Measurements from ENCODE around the gene A2M. TPM values are rescaled to one million over a fixed set of nuclear protein-coding genes. Genes with fewer than 3 reads are reported as not detected.
A peak's percentile ranks its signal among the peaks of the same experiment; 100 is the strongest.

A2M gene
- total RNA-seq, 2 donors from 2014 or later: 0.14 TPM; not detected in 1

DNA sequence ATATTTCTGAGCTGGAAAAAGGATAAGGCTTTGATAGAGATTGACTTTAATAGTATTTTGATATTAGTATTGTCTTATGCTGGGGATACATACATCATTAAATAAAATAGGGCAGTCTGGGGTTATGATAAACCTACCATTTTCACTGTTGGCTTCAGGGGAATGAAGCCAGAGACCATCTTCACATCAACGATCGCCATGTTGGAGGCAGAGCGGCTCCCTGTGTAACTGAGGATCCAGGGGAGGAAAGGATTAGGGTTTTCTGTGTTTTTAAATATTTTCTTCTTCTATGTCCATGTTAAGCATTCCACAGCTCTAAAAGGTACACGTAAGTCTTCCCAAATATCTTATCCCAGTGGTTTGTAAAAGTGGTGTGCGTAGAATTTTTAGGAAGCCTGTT, 45.4 kb downstream of the A2M start:
- H3K9me3 Mint-ChIP-seq: peaks cover 0 to 5% of the 10 kb centered on the region in 2 donors
- no peak for DNase-seq (ENCODE audit: low spot score in 2 of 2)

DNA sequence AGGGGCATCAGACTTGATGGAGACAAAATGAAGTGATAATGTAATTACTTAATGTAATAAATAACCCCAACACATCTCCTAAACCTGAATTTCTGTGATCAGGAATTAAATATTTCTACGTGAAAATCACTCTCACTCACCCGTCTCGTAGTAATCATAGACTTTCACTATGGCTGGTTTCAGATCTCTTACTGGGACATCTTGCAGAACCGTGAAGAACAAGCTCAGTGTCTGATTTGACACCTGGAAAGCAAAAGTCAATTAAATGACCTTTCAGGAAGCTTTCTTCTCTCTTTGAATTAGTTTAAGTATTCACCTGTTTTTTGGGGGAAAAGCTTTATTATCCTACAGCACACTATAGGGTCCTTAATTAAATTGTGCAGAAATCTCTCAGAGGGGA, 47.1 kb downstream of the A2M start:
- ATAC-seq: no peak
- DNase-seq (ENCODE audit: low spot score in 2 of 2): no peak
- peaks cover 4 to 14% of the 10 kb centered on the region in 2 donors for H3K36me3 Mint-ChIP-seq
- H3K27ac Mint-ChIP-seq: no peak overlapping the region
- H3K9me3 Mint-ChIP-seq: peaks cover 0 to 5% of the 10 kb centered on the region in 2 donors

More for the DNA sequence above, 45.4 kb downstream of the A2M start:
- ATAC-seq: no peak
- Mint-ChIP-seq H3K27ac (no peak overlapping the region), H3K36me3 (peaks cover 4 to 12% of the 10 kb centered on the region in 2 donors)

DNA sequence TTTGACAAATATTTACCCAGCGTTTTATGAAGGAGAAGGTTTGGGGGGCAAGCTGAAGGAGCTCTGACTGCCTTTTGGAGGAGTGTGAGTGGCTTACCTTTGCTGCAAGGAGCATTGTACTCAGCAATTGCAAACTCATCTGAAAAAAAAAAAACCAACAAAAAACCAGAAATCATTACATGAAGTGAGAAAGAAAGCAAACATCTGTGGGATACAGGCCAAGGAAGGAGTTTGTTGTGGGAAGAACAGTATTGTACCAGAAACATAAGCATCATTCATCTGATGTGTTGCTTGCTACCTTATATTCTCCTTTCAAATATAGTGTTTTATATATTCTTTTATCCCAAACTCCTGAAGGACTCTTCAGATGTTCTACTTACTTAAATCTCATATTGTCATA, 47.6 kb downstream of the A2M start:
- Mint-ChIP-seq H3K36me3 (peaks cover 4 to 14% of the 10 kb centered on the region in 2 donors), H3K9me3 (peaks cover 0 to 5% of the 10 kb centered on the region in 2 donors), H3K27ac (no peak overlapping the region)
- ATAC-seq: no peak
- DNase-seq (ENCODE audit: low spot score in 2 of 2): no peak

DNA sequence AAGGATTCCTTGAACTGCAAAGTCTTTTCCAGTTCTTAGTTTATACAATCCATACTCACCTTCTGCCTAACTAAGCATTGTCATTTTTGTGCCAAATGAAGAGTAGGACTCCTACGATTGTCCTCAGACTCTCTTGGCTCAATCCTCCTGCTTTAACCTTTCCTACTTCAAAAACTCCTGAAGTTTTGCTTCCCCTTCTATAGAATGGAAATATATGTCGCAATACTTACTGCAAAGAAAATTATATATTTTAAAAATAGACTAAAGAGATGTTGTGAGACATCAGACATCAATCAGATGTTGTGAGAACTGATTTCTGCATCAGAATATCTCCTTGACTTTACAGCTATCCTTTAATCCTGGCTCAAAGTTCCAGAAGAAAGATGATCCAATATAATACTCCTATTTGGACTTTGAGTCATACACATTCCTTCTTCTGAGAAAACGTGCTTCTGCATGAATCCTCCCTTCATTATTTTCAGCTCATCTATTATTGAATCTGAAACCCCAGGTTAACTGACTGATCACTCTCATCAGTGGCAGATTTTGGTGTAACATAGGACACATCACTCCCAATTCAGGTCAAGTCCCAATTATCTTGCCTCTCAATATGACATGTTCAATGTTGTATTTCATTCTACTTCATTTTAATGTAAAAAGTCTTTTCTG, 48.8 kb downstream of the A2M start:
- ATAC-seq: no peak
- H3K36me3 Mint-ChIP-seq: peaks cover 4 to 14% of the 10 kb centered on the region in 2 donors
- H3K27ac Mint-ChIP-seq: no peak overlapping the region
- no peak for DNase-seq (ENCODE audit: low spot score in 2 of 2)
- peaks cover 0 to 5% of the 10 kb centered on the region in 2 donors for H3K9me3 Mint-ChIP-seq

DNA sequence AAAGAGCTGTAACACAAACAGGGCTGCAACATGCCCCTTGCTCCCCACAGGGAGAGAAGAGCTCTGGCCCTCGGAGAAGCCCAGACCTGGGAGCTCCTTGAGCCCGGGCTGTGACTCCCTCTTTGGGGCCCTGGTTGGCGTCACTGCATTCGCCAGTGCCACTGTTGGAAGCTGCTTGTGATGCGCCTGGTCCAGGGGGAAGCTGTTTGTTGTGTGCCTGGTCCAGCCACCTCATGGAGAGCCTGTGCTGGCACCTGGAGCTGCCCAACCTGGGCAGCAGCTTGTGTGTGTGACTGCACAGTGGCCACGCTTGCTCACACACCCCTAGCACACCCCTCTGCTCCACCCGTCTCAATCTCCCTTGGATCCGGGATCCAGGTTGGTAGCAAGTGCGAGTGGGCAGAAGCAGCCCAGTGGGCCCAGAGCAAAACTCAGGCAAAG, 49.5 kb downstream of the A2M start:
- DNase-seq (ENCODE audit: low spot score in 2 of 2): no peak
- Mint-ChIP-seq H3K27ac (no peak overlapping the region), H3K36me3 (peaks cover 4 to 14% of the 10 kb centered on the region in 2 donors), H3K9me3 (peaks cover 0 to 5% of the 10 kb centered on the region in 2 donors)
- ATAC-seq: no peak

DNA sequence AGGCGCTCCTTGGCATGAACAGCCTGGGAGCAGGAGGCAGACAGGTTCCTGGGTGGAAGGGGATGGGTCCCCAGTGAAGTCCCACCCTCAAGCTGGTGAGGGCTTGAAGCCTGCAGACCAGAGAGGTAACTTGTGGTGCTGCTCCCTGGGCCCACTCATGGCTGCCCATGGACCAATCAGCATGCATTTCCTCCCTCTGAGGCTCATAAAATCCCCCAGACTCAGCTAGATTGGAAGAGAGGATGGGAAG, 50.2 kb downstream of the A2M start:
- H3K9me3 Mint-ChIP-seq: peaks cover 0 to 5% of the 10 kb centered on the region in 2 donors
- no peak overlapping the region for H3K27ac Mint-ChIP-seq
- H3K36me3 Mint-ChIP-seq: peaks cover 4 to 14% of the 10 kb centered on the region in 2 donors

DNA sequence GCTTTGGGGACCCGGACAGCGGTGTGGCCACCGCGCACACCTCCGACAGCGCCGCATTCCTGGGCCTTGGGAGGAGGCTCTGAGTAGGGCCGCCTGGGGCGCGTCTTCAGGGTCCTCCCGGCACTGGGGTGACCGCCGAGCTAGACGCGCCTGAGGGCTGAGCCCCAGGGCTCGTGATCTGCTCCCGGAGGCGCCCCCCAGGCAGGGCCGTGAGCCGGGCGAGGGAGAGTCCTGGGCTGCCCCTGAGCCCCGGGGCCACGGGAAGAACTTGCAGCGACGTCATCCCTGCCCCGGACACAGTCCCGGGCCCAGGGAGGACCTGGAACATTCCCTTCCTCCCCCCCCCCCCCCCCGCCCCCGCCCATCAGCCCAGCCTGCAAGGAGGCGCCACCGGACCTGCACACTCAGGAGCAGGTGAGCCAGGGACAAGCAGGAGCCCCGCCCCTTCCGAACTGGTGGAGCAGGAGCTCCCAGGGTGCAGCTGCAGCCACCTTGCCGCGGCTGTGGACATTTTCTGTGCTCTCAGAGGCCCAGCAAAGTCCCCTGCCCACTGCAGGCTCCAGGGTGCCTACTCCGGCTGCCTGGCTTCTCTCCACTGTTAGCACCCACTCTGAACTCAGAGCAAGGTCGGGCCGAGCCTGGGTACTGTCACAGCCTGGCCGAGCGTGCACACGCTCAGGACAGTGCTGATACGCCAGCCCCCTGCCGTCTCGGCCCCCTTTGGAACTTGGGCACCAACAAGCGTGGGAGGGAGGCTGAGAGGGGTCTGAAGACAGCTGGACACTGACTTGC, 50.7 kb downstream of the A2M start:
- Mint-ChIP-seq H3K9me3 (peaks cover 0 to 5% of the 10 kb centered on the region in 2 donors), H3K36me3 (peaks cover 4 to 14% of the 10 kb centered on the region in 2 donors), H3K27ac (no peak overlapping the region)
- DNase-seq (ENCODE audit: low spot score in 2 of 2) (no peak), ATAC-seq (peak; percentile 52 to 60)

More for the DNA sequence above, 50.2 kb downstream of the A2M start:
- no peak for ATAC-seq
- no peak for DNase-seq (ENCODE audit: low spot score in 2 of 2)

DNA sequence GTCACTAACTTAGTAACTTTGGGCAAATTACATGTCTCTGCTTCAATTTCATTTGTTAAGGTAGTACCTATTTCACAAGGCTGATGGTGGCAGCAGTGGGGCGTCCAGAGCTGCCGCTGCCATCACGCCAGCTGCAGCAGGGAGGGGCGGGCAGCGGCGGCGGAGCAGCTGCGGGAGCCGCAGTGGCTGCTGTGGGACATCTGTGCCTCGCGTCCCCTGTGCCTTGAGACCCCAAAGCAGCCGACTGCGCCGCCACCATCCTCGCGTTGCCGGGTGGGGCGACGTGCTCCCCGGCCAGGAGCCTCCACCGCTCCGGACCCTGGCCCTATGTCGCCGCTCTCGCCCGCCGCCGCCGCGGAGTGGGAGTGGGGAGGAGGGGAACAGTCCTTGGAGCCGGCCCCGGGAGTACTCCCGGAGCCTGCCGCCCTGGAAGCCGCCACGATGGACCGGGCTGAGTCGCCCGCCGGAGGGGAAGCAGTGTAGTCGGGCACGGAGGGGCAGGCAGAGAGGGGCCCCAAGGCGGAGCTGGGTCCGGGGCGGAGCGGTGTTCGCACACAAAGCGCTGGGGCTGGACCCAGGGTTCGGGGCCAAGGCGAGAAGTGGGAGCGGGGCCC, 51.4 kb downstream of the A2M start:
- peak; percentile 49 to 59 for DNase-seq (ENCODE audit: low spot score in 2 of 2)
- Mint-ChIP-seq H3K27ac (peak overlapping the region in 1 of 2 donors; percentile 66), H3K9me3 (peaks cover 0 to 5% of the 10 kb centered on the region in 2 donors), H3K36me3 (peaks cover 4 to 14% of the 10 kb centered on the region in 2 donors)
- peak; percentile 89 to 94 for ATAC-seq

DNA sequence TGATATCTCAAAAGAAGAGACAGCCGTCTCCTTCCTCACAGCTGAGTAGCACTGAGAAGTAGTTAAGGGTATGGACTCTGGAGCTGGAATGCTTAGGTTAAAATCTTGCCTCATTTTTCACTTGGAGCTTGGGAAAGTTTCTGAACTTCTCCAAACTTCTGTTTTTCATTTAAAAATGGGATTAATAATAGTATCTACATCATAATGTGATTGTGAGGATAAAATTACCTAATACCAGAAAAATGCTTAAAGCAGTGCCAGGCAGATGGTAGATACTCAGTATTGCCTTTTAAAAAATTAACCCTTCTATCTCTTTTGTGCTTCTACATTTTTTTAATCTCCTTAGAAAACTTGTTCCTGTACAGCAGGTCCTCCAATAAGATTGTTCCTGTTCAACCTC, 63.1 kb downstream of the A2M start:
- Mint-ChIP-seq H3K27ac (no peak overlapping the region), H3K9me3 (no peaks in the 10 kb centered on the region), H3K36me3 (no peaks in the 10 kb centered on the region)
- no peak for ATAC-seq
- DNase-seq (ENCODE audit: low spot score in 2 of 2): no peak

DNA sequence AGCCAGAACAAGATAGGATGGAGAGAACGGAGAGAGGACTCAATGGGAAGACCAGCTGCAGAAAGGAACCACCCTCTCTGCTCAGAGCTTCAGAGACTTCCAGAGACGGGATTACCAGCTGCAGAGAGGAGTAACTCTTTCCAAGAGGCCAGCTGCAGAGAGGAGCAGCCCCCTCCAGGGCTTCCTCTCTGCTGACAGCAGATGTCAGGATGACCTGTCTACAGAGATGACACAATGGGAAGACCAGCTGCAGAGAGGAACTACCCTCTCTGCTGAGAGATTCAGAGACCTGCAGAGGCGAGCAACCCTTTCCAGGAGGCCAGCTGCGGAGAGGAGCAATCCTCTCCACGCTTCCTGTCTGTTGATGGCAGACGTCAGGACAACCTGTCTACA, 64.6 kb downstream of the A2M start:
- no peaks in the 10 kb centered on the region for H3K36me3 Mint-ChIP-seq
- DNase-seq (ENCODE audit: low spot score in 2 of 2): no peak
- no peak for ATAC-seq
- no peaks in the 10 kb centered on the region for H3K9me3 Mint-ChIP-seq
- no peak overlapping the region for H3K27ac Mint-ChIP-seq

DNA sequence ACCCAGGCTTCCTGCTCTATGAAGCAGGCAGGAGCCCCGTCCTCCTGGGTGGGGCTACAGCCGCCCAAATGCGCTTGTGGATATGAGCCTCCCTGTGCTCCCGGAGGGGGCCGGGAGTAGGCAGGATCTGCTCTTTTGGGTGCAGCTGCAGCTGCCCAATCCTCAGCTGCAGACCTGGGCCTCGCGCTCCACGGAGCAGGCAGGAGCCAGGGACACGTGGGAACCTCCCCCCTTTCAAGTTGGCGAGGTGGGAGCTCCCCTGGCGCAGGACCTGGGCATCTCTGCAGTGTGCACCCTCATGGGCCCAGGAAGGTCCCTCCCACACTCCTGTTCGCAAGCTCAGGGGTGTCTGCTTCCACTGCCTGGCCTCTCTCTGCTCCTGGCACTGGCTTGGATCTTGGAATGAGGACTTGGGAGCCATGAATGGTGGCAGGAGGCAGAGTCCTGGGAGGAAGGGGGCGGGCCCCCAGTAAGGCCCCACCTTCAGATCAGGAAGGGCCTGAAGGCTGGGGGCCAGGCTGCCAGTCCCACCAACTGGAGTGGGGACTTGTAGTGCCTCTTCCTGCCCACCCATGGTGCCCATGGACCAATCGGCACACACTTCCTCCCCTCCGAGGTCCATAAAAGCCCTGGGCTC, 65.1 kb downstream of the A2M start:
- H3K27ac Mint-ChIP-seq: no peak overlapping the region
- DNase-seq (ENCODE audit: low spot score in 2 of 2) (no peak), ATAC-seq (no peak)
- peaks cover 0 to 2% of the 10 kb centered on the region in 2 donors for H3K9me3 Mint-ChIP-seq
- peaks cover 0 to 2% of the 10 kb centered on the region in 2 donors for H3K36me3 Mint-ChIP-seq

DNA sequence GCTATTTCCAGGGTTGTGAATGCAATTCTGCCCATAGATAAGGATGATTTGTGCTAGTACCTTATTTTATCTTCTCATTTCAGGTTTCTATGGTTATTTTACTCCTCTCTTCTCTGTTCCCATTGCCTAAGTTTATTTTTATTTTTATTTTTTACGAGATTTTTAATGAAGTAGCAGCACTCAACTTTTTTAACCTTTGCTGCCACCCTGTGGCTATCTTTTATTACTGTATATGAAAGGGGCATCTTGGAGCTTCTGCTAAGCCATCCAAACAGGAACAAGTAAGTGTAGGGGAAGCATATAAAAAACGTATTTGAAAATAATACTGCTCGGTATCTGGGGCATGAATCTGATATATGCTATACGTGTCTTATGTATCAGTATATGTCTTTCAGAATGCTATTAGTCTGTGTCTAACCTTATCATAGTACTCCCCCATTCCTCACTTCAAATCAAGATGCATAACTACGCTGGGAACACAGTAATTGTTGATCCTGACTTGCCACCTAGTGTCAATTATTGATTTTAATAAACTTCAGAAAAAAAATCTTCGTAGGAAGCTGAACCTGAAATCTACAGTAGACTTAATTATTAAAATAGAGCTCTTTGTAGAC, 66.1 kb downstream of the A2M start:
- ATAC-seq: peak; percentile 59 to 65
- Mint-ChIP-seq H3K27ac (peak overlapping the region in 1 of 2 donors; percentile 51), H3K36me3 (peaks cover 0 to 7% of the 10 kb centered on the region in 2 donors), H3K9me3 (peaks cover 0 to 6% of the 10 kb centered on the region in 2 donors)
- peak in 1 of 2 donors; percentile 34 for DNase-seq (ENCODE audit: low spot score in 2 of 2)

DNA sequence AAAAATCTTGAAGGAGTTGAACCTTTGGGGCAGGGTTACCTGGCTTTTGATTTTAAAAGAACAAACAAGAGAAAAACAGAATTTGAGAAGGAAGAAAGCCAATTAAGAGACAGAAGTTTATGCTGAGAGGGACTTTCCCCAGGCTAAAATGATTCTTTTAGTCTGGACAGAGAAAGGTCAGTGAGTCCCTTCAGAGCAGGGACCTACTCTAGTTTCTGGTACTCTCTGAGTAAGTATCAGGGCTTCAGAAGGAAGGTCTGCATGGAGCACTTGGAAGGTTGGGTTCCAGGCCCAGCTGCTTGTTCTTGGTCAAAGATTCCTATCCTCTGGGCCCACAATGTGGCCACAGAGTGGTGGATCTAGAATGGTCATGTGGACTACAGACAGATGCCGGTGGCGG, 66.8 kb downstream of the A2M start:
- ATAC-seq: peak in 1 of 2 donors; percentile 33
- H3K36me3 Mint-ChIP-seq: peaks cover 0 to 7% of the 10 kb centered on the region in 2 donors
- DNase-seq (ENCODE audit: low spot score in 2 of 2): no peak
- H3K9me3 Mint-ChIP-seq: peaks cover 0 to 6% of the 10 kb centered on the region in 2 donors
- no peak overlapping the region for H3K27ac Mint-ChIP-seq

DNA sequence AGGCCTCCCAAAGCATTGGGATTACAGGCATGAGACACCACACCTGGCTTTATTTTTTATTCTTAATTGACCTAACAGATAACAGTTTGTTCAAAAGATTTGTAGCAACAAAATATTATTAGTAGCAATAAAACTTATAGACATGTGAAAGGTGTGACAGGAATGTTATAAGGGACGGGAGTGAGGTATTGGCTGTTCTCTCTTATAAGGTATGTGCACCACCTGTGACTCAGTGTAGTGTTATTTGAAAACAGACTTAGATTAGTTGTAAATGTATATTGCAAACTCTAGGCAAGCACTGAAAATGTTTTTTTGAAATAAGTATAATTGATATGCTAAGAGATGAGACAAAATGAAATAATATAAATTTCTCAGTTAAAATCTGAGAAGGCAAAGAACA, 68.6 kb downstream of the A2M start:
- H3K36me3 Mint-ChIP-seq: peaks cover 0 to 7% of the 10 kb centered on the region in 2 donors
- ATAC-seq (no peak), DNase-seq (ENCODE audit: low spot score in 2 of 2) (no peak)
- H3K27ac Mint-ChIP-seq: no peak overlapping the region
- H3K9me3 Mint-ChIP-seq: peaks cover 0 to 6% of the 10 kb centered on the region in 2 donors

DNA sequence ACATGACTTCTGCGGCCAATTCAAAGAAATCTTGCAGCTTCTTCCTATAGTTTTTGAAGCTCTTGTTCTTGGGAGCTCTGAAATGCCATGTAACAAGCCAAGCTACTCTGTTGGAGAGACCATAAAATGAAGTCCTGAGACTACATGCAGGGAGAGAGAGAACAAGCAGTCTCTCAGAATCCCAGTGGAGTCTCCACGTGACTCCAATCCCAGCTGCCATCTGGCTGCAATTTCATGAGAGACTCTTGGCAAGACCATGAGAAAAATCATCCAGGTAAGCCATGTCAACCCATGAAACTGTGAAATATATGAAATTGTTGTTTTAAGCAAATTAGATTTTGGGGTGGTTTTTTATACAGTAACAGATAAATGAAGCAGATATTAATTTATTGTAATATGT, 72.0 kb downstream of the A2M start:
- Mint-ChIP-seq H3K36me3 (peaks cover 0 to 7% of the 10 kb centered on the region in 2 donors), H3K27ac (no peak overlapping the region)
- ATAC-seq: no peak

DNA sequence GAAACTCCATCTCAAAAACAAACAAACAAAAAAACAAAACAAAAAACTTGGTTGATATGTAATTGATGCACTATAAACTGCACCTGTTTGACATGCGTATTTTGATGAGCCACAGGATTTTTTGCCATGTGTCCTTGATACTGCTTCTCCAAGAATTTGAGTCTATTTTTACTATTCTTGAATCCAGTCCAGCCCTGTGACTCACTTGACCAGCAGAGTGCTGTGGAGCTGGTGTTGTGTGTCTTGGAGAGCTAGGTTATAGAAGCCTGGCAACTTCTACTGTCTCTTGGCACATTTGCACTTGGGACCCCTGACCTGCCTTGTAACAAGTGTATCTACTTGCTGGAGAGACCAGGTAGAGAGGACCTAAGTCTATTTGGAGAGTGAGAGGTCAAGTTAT, 74.4 kb downstream of the A2M start:
- ATAC-seq (no peak), DNase-seq (ENCODE audit: low spot score in 2 of 2) (no peak)
- Mint-ChIP-seq H3K27ac (no peak overlapping the region), H3K9me3 (peaks cover 0 to 6% of the 10 kb centered on the region in 2 donors), H3K36me3 (peaks cover 0 to 7% of the 10 kb centered on the region in 2 donors)

More for the DNA sequence above, 72.0 kb downstream of the A2M start:
- H3K9me3 Mint-ChIP-seq: peaks cover 0 to 6% of the 10 kb centered on the region in 2 donors
- no peak for DNase-seq (ENCODE audit: low spot score in 2 of 2)

All from activated naive CD4-positive, alpha-beta T cell treated with anti-CD3 and anti-CD28 coated beads, Interleukin-2, amount 50 U/mL, for 72 hours (primary cell).